Adrenal gland (tissue), 5 donors: ENCODE results near the gene MAP2K6.

Source experiments
- CTCF ChIP-seq, 6 experiments: fragments of 450-650 bp in 4 of 6; fragments of 200-600 bp in 2 of 6; sonication (generic) in 1 of 6; IDR thresholded peaks; 1 replicate in 5 of 6; 2 replicates in 1 of 6; pipeline versions ENCODE4 v1.5.1 to v1.8.0; 2016 to 2021; ENCODE audit warnings: antibody characterized with exemption in 6 of 6, mild to moderate bottlenecking in 2 of 6, moderate library complexity in 1 of 6
- POLR2A ChIP-seq, 2 donors: fragments of 450-650 bp; IDR thresholded peaks; one replicate each; pipeline ENCODE4 v1.6.1; 2017; ENCODE audit warnings: antibody characterized with exemption in 2 of 2, mild to moderate bottlenecking in 2 of 2, moderate library complexity in 1 of 2
- donor health status: DM: no; HTN: no; CAD: no.

- no peak for TF ChIP-seq CTCF (IDR thresholded peaks at IDR 0.05)
- TF ChIP-seq POLR2A (IDR thresholded peaks at IDR 0.05), result no peak
Observed at GRCh38 chr17:69518951-69519350, 104.5 kb downstream of the MAP2K6 start.
